GM18505 (cell line): ENCODE measurements around the gene FOXJ3.

Experiments
- ATAC-seq: cut with Tn5 transposase; IDR thresholded peaks from one replicate; pipeline ENCODE4 v1.9.1; 2021; ENCODE audit not compliant: unreplicated experiment
- POLR2A ChIP-seq: IDR thresholded peaks from 4 replicates; pipeline ENCODE4 v1.6.1; 2011; ENCODE audit warnings: borderline replicate concordance; ENCODE audit not compliant: insufficient read depth, insufficient read length; ENCODE audit errors: extremely low read depth

Gene FOXJ3

GRCh38 chr1:42191319-42191718 is 143.7 kb downstream of the FOXJ3 start:
- TF ChIP-seq POLR2A, result no peak
- no peak for ATAC-seq

GRCh38 chr1:42189931-42190853 is 144.8 kb downstream of the FOXJ3 start:
- no peak for TF ChIP-seq POLR2A
- no peak for ATAC-seq

- no peak for TF ChIP-seq POLR2A
- ATAC-seq, result no peak
Measured at GRCh38 chr1:42186152-42186551, 148.9 kb downstream of the FOXJ3 start.

- no peak for ATAC-seq
Measured at GRCh38 chr1:42184616-42185015, 150.4 kb downstream of the FOXJ3 start.

GRCh38 chr1:42183957-42184268 is 151.1 kb downstream of the FOXJ3 start:
- no peak for TF ChIP-seq POLR2A
- no peak for ATAC-seq

More at GRCh38 chr1:42184616-42185015, 150.4 kb downstream of the FOXJ3 start:
- TF ChIP-seq POLR2A, result no peak

- TF ChIP-seq POLR2A, result no peak
- ATAC-seq, result no peak
Measured at GRCh38 chr1:42183210-42183956, 151.7 kb downstream of the FOXJ3 start.

GRCh38 chr1:42181687-42182086 is 153.3 kb downstream of the FOXJ3 start:
- ATAC-seq, result no peak
- TF ChIP-seq POLR2A, result no peak

GRCh38 chr1:42179900-42180329 is 155.1 kb downstream of the FOXJ3 start:
- ATAC-seq, result no peak
- no peak for TF ChIP-seq POLR2A

GRCh38 chr1:42179275-42179674 is 155.8 kb downstream of the FOXJ3 start:
- no peak for ATAC-seq
- TF ChIP-seq POLR2A, result no peak

GRCh38 chr1:42178249-42178648 is 156.8 kb downstream of the FOXJ3 start:
- no peak for TF ChIP-seq POLR2A
- ATAC-seq, result no peak

- ATAC-seq, result no peak
- no peak for TF ChIP-seq POLR2A
Measured at GRCh38 chr1:42177541-42177981, 157.5 kb downstream of the FOXJ3 start.

GRCh38 chr1:42176902-42177519 is 158.0 kb downstream of the FOXJ3 start:
- no peak for TF ChIP-seq POLR2A
- no peak for ATAC-seq

GRCh38 chr1:42175314-42176054 is 159.6 kb downstream of the FOXJ3 start:
- TF ChIP-seq POLR2A, result no peak
- no peak for ATAC-seq

- TF ChIP-seq POLR2A, result no peak
- no peak for ATAC-seq
Measured at GRCh38 chr1:42173961-42174735, 160.9 kb downstream of the FOXJ3 start.
